Stimulated activated CD4-positive, alpha-beta T cell treated with anti-CD3 and anti-CD28 coated beads, Interleukin-12 subunit alpha, Interleukin-12 subunit beta, amount 100 ng/mL, for 4 hours (primary cell): Measurements from ENCODE around the gene RUNX2.

Experiments
- DNase-seq: peaks from one replicate; pipeline ENCODE4 v3.0.0-alpha.2; 2020

RUNX2 gene

DNA sequence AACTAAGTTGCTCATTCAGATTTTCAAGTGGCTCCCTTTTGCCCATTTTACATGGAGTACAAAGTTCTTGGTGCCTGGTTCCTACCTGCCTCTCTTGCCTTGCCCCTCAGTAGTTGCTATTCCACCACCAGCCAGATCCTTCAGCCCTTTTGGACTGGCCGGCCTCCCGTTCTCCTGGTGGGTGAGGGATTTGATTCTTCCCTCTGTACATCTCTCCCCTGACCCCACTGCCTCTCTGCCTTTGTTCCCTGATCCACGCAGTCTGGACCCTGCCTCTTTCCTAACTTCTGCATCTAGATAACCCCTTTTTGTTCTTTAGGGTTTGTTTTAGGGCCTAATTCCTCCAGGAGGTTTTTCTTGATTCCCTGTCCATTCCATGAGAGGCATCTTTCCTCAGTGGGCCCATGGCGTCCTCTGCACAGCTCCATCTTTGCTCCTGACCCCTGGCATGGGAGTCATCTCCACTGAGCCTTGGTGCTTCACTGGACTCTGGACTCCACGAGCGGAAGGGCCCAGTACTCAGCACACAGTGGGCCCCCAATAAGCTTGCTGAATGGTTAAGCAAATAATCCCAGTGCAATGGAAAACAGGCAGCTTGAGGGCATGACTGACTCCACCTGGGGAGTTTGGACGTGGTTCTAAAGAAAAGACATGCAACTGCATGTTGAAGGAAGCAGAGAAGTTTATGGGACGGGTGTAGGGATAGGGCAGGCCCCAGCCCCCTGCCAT, 358.9 kb downstream of the RUNX2 start:
- DNase-seq = no peak

DNA sequence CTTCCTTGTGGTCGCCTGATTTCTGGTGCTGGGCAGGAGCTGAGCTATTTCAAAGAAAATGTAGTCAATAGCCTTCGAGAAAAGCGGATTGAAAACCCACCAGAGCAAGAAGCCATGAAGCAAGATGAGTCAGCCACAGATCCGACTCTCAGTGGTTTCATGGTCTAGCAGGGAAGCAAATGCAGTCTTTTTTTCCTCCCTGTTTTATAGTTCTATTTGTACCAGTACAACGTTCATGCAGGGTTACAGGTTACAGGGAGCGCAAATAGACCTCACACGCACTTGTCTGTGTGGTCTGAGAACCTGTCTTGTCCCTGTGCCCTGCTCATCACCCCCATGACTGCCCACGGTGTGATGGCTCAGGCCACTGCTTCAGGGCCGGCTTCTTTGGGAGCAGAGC, 359.4 kb downstream of the RUNX2 start:
- no peak for DNase-seq

DNA sequence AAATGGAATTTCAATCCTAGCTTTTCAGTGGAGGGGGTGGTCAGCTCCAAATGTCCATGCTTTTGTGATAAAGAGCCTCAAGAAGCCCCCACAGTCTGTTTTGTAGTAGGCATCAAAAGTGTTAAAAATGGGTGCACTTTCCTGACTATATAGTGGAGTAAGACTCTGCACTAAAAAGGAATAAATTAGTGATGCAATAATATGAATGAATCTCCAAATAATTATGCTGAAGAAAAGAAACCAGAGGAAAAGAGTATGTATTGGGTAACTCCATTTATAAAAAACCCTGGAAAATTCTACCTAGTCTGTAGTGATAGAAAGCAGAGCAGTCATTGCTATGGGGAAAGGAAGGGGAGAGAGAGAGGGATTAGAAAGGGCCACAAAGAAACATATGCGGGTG, 360.1 kb downstream of the RUNX2 start:
- DNase-seq = no peak

GRCh38 chr6:45689926-45690615, 361.9 kb downstream of the RUNX2 start:
- DNase-seq = no peak

GRCh38 chr6:45690846-45691245, 362.7 kb downstream of the RUNX2 start:
- DNase-seq = no peak

GRCh38 chr6:45691426-45691825, 363.3 kb downstream of the RUNX2 start:
- no peak for DNase-seq

DNA sequence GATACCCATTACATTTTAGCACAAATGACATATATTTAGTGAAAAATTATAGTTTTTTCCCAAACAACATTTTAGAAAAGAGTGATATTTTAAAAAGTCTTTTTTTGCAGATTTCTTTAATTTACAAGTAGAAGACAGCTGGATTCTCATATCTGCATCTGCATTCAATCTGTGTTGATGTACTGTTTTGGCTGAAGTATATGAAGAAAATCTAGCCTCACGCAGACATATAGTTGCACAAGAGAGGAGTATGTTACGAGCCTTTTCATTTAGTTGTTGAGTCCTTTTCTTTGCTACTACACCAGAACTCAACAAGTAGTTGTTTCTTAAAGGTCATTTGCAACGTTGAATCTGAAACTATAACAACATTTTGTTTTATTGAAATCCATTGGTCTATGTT, 363.9 kb downstream of the RUNX2 start:
- DNase-seq = no peak

- no peak for DNase-seq
These were observed 368.6 kb downstream of the RUNX2 start for GRCh38 chr6:45696738-45697137.

DNA sequence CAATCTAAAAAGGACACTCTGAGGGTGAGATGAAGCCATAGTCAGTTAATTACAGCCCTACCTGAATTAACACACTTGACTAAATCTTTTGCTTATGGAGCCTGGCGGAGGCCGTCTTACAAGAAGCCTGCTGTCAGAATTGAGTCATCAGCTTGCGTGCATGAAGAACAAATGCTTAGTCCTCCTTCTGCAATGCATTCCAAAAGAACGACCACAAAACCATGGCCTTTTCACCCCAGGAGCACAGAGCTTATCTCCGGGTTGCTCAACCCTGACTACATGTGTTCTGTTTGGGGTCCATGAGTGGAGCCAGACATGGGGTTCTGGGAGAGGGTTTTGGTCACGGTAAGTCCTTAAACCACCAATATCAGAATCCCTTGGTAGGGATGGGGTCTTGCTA, 369.5 kb downstream of the RUNX2 start:
- no peak for DNase-seq

- no peak for DNase-seq
These were observed 369.9 kb downstream of the RUNX2 start for GRCh38 chr6:45698046-45698445.

DNA sequence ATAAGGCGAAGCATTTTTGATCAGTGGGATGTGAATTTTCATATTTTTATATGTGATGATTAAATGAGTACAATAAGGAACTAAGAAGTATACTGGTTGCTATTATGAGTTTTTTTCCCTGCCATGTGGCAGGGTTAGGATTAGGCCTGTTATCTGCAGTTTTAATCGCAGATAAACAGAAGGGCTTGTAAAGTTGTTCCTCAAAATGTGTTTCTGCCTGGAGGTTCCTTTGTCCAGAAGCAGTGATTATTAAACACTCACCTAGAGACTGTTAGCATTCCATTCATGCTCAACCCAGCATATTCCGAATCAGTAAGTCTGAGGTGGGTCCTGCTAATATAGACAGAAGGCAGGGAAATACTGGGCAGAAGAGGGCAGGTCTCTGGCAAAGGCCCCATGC, 371.5 kb downstream of the RUNX2 start:
- DNase-seq = no peak

- no peak for DNase-seq
These were observed 375.0 kb downstream of the RUNX2 start for GRCh38 chr6:45702849-45703739.

GRCh38 chr6:45704056-45704800, 376.1 kb downstream of the RUNX2 start:
- no peak for DNase-seq

- no peak for DNase-seq
These were observed 377.2 kb downstream of the RUNX2 start for GRCh38 chr6:45705137-45705855.

DNA sequence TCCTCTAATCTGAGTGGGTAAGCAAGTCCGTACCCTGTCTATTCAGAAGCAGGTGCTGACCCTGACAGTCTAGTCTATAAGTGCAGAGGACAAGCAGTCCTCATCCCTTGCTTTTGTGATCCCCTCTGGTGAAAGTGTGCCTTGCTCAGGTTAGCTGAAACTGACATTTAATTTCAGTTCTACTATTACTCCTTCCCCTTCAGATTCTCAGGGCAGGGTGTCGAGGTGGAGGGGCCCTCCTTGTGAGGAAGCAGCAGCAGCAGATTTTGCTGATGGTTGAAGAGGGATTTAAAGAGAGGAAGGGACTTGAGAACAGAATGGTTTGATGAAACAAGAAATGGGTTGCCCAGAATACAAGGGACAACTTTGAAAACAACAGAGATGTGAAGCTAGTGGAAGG, 378.2 kb downstream of the RUNX2 start:
- DNase-seq = no peak

GRCh38 chr6:45707176-45707575, 379.0 kb downstream of the RUNX2 start:
- no peak for DNase-seq

DNA sequence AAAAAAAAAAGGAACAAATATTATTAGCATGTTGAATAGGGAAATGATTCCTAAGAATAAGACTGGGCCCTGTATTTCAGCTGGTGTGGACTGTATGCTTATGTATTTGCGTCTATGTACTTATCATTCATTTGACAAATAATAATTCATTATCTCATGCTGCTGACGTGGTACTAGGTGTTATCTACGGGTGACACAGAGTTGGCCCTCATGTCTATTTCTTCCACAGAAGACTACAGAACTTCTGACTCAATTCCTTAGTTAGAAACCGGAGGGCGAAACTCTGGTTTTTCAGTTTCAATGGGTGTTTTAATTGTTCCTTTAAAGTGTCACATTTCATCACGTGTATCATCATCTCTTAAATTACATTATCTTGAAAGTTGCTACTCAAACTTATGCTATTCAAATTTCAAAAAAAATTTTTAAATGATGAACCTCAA, 381.7 kb downstream of the RUNX2 start:
- DNase-seq = no peak

DNA sequence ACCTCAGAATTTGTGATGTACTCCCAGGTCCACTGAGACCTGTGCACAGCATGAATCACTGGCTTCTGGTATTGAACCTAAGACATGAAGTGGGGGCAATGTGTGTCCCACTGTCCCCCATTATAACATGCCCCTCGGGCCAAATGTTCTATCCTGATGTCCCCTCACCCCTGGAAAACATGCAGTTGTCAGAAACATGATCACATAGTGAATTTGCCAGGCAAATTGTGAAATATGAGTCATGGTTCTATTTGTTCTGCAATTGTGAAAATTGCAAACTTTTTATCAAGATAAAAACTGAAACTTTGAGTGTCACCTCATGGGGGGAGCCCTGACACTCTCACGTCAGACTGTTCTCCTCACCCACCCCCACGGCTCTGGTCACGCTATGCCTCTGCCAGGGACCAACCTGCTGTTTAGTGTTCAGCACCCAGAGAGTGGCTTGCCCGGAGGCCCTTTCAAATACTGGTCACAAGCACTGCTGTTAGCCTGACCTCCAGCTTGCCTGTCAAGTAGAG, 382.2 kb downstream of the RUNX2 start:
- DNase-seq = peak; percentile 83

GRCh38 chr6:45712076-45712475, 383.9 kb downstream of the RUNX2 start:
- no peak for DNase-seq

- no peak for DNase-seq
These were observed 384.7 kb downstream of the RUNX2 start for GRCh38 chr6:45712786-45713185.
